K562 (cell line): ENCODE measurements around the gene CRIM1. TPM values are rescaled to one million over a fixed set of nuclear protein-coding genes. Genes with fewer than 3 reads are reported as not detected.

Experiments
- BRD9 ChIP-seq: fragments of 450-650 bp; IDR thresholded peaks from 2 replicates; pipeline ENCODE4 v1.6.1; 2018; ENCODE audit warnings: low read depth; ENCODE audit not compliant: partially characterized antibody
- CBFA2T3 ChIP-seq: fragments of 450-650 bp; IDR thresholded peaks from 2 replicates; pipeline ENCODE4 v1.6.1; 2017
- ELF2 ChIP-seq: fragments of 250-450 bp; sonication (Bioruptor Pico); IDR thresholded peaks from 2 replicates; pipeline ENCODE4 v1.5.0; 2021; ENCODE audit warnings: mild to moderate bottlenecking
- FOXA3 ChIP-seq, 2 experiments: fragments of 450-650 bp in 1 of 2; sonication (generic) in 1 of 2; formaldehyde crosslinking; IDR thresholded peaks in 1 of 2; conservative IDR thresholded peaks in 1 of 2; 2 replicates each; pipeline versions ENCODE4 v1.4.0 to v1.8.0; 2020 to 2022; ENCODE audit warnings: mild to moderate bottlenecking in 2 of 2, missing genetic modification reagents in 1 of 2
- GABPA ChIP-seq: fragments of 200-800 bp; sonication (Bioruptor generic); conservative IDR thresholded peaks from 2 replicates; pipeline ENCODE4 v1.6.1; 2016; ENCODE audit warnings: low read depth, missing genetic modification characterization, missing compliant biosample characterization
- HMBOX1 ChIP-seq: sonication (generic); IDR thresholded peaks from 2 replicates; pipeline ENCODE4 v1.6.1; 2016
- HMG20B ChIP-seq: fragments of 250-450 bp; sonication (Bioruptor Pico); IDR thresholded peaks from 2 replicates; pipeline ENCODE4 v1.5.0; 2021; ENCODE audit warnings: mild to moderate bottlenecking
- KLF16 ChIP-seq: IDR thresholded peaks from 2 replicates; pipeline ENCODE4 v1.6.1; 2016; ENCODE audit warnings: antibody characterized with exemption
- L3MBTL2 ChIP-seq: fragments of 450-650 bp; IDR thresholded peaks from 2 replicates; pipeline ENCODE4 v1.6.1; 2016; ENCODE audit warnings: mild to moderate bottlenecking, moderate library complexity
- MIER1 ChIP-seq: fragments of 450-650 bp; IDR thresholded peaks from 2 replicates; pipeline ENCODE4 v1.6.1; 2016; ENCODE audit warnings: antibody characterized with exemption, mild to moderate bottlenecking, low read depth
- REST ChIP-seq, 2 experiments: fragments of 450-650 bp; formaldehyde crosslinking in 1 of 2; IDR thresholded peaks; 2 replicates each; pipeline versions ENCODE4 v1.4.0 to v1.6.1; 2014 to 2020; ENCODE audit warnings: mild to moderate bottlenecking in 2 of 2, borderline replicate concordance in 1 of 2, low read depth in 1 of 2
- ZNF133 ChIP-seq: fragments of 250-450 bp; sonication (Bioruptor Pico); IDR thresholded peaks from 2 replicates; pipeline ENCODE4 v1.4.0; 2020; ENCODE audit warnings: mild to moderate bottlenecking
- polyA plus RNA-seq, 8 experiments: library from polyadenylated mRNA; depleted of rRNA in 4 of 8; stranded (reverse) in 5 of 8; unstranded in 3 of 8; fragments of >200 nt; fragmentation: Nextera tagmentation in 2 of 8; fragmentation: Illumina TruSeq in 1 of 8; extraction: Ambion mirVana in 2 of 8; extraction: Trizol in 1 of 8; gene quantifications; 2 replicates each; pipeline versions ENCODE4 v1.2.1 to v1.2.3, GENCODE V29; 2011 to 2014; ENCODE audit warnings: inconsistent platforms in 1 of 8, missing spikeins in 1 of 8
- total RNA-seq, 7 experiments: library from RNA; depleted of rRNA in 6 of 7; stranded (reverse); fragments of >200 nt in 6 of 7; fragmentation: Illumina TruSeq in 2 of 7; extraction: Trizol in 2 of 7; gene quantifications; 2 replicates each; pipeline versions ENCODE4 v1.2.1 to v1.2.3, GENCODE V29; 2011 to 2021; ENCODE audit warnings: low replicate concordance in 1 of 7
- TF ChIP-seq, protein P1 (sequence below): fragments of 250-450 bp; sonication (Bioruptor Pico); IDR thresholded peaks from 2 replicates; pipeline ENCODE4 v1.4.0; 2020; ENCODE audit warnings: mild to moderate bottlenecking
- TF ChIP-seq, protein P2 (sequence below): fragments of 450-650 bp; formaldehyde crosslinking; IDR thresholded peaks from 2 replicates; pipeline ENCODE4 v1.4.0; 2022; ENCODE audit warnings: mild to moderate bottlenecking, moderate library complexity
- TF ChIP-seq, protein P3 (sequence below): sonication (generic); formaldehyde crosslinking; IDR thresholded peaks from 2 replicates; pipeline ENCODE4 v1.8.0; 2022; ENCODE audit warnings: mild to moderate bottlenecking, missing genetic modification reagents

The CRIM1 gene
- total and polyA plus RNA-seq, 9 of the 15 experiments (the other 6 are each of a cell fraction or from before 2014, with no cell fraction given): 0.01 to 0.36 (median 0.06) TPM; not detected in 1

GRCh38 chr2:36530983-36531354 is 175.4 kb downstream of the CRIM1 start (continued):
- TF ChIP-seq, protein P1, sequence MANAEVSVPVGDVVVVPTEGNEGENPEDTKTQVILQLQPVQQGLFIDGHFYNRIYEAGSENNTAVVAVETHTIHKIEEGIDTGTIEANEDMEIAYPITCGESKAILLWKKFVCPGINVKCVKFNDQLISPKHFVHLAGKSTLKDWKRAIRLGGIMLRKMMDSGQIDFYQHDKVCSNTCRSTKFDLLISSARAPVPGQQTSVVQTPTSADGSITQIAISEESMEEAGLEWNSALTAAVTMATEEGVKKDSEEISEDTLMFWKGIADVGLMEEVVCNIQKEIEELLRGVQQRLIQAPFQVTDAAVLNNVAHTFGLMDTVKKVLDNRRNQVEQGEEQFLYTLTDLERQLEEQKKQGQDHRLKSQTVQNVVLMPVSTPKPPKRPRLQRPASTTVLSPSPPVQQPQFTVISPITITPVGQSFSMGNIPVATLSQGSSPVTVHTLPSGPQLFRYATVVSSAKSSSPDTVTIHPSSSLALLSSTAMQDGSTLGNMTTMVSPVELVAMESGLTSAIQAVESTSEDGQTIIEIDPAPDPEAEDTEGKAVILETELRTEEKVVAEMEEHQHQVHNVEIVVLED (CRISPR knock-in tag): no peak
- TF ChIP-seq, protein P2, sequence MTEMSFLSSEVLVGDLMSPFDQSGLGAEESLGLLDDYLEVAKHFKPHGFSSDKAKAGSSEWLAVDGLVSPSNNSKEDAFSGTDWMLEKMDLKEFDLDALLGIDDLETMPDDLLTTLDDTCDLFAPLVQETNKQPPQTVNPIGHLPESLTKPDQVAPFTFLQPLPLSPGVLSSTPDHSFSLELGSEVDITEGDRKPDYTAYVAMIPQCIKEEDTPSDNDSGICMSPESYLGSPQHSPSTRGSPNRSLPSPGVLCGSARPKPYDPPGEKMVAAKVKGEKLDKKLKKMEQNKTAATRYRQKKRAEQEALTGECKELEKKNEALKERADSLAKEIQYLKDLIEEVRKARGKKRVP (CRISPR knock-in tag): peak; percentile 85
- TF ChIP-seq ELF2 (CRISPR knock-in tag) (no peak), REST (IDR thresholded peaks at IDR 0.05; ENCODE audit: borderline replicate concordance) (no peak), REST (CRISPR knock-in tag; IDR thresholded peaks at IDR 0.05; ENCODE audit: low read depth) (no peak), L3MBTL2 (no peak), GABPA (tag) (peak; percentile 74), HMG20B (CRISPR knock-in tag) (no peak), ZNF133 (CRISPR knock-in tag) (no peak), KLF16 (no peak), HMBOX1 (no peak), FOXA3 (CRISPR knock-in tag; conservative IDR thresholded peaks at IDR 0.05 in 1 of 2, IDR thresholded peaks at IDR 0.05 in 1 of 2) (no peak), CBFA2T3 (no peak), BRD9 (no peak), MIER1 (no peak)
- TF ChIP-seq, protein P3, sequence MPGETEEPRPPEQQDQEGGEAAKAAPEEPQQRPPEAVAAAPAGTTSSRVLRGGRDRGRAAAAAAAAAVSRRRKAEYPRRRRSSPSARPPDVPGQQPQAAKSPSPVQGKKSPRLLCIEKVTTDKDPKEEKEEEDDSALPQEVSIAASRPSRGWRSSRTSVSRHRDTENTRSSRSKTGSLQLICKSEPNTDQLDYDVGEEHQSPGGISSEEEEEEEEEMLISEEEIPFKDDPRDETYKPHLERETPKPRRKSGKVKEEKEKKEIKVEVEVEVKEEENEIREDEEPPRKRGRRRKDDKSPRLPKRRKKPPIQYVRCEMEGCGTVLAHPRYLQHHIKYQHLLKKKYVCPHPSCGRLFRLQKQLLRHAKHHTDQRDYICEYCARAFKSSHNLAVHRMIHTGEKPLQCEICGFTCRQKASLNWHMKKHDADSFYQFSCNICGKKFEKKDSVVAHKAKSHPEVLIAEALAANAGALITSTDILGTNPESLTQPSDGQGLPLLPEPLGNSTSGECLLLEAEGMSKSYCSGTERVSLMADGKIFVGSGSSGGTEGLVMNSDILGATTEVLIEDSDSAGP (CRISPR knock-in tag): no peak
